T-helper 17 cell (primary cell): ENCODE results near the gene DKK2. TPM values are rescaled to one million over a fixed set of nuclear protein-coding genes. Genes with fewer than 3 reads are reported as not detected.
"Not testable (repeated sequence)": the region's sequence is repeated elsewhere in the genome, so short reads cannot be mapped to it uniquely, and the experiment has no call there.

Experiments
- ATAC-seq: fragments of 150-1000 bp; cut with Tn5 transposase; 2 replicates; pipeline ENCODE4 v1.10.0; 2021; ENCODE audit warnings: mild to moderate bottlenecking, moderate library complexity
- DNase-seq, 3 donors: peaks; one replicate each; pipeline versions ENCODE4 v3.0.0 to v3.0.0-alpha.2; 2020 to 2021
- H3K9me3 ChIP-seq: one replicate; pipeline ENCODE4 v1.7.0; 2013; ENCODE audit warnings: low read length, mild to moderate bottlenecking; ENCODE audit not compliant: control insufficient read depth, poor library complexity, severe bottlenecking
- H3K27ac Mint-ChIP-seq: one replicate; pipeline ENCODE4 v1.8.0; 2022; ENCODE audit warnings: mild to moderate bottlenecking, moderate library complexity, mixed read lengths
- H3K27me3 Mint-ChIP-seq: one replicate; pipeline ENCODE4 v1.8.0; 2022; ENCODE audit warnings: mixed read lengths
- H3K36me3 Mint-ChIP-seq: one replicate; pipeline ENCODE4 v1.8.0; 2022; ENCODE audit warnings: low read depth, mixed read lengths
- H3K4me1 Mint-ChIP-seq: one replicate; pipeline ENCODE4 v1.8.0; 2022; ENCODE audit warnings: mild to moderate bottlenecking, mixed read lengths
- H3K4me3 Mint-ChIP-seq: one replicate; pipeline ENCODE4 v1.8.0; 2022; ENCODE audit warnings: mild to moderate bottlenecking, moderate library complexity, mixed read lengths
- total RNA-seq, 4 donors: library from RNA in 2 of 4; stranded (reverse) in 2 of 4; gene quantifications; one replicate each; pipeline ENCODE4 v1.2.3 and lab custom pipeline; 2022 to 2026

The DKK2 gene
- total RNA-seq, 2 donors from 2014 or later, result not detected

GRCh38 chr4:106929248-106929647, 106.9 kb downstream of the DKK2 start:
- ATAC-seq, result no peak

GRCh38 chr4:106914223-106914622, 121.9 kb downstream of the DKK2 start:
- no peaks in the 10 kb centered on the region for H3K4me1 Mint-ChIP-seq
- H3K27ac Mint-ChIP-seq, result no peak overlapping the region
- no peaks in the 10 kb centered on the region for H3K27me3 Mint-ChIP-seq
- H3K36me3 Mint-ChIP-seq, result no peaks in the 10 kb centered on the region
- DNase-seq (no peak), ATAC-seq (no peak)
- H3K9me3 ChIP-seq, result no peaks in the 10 kb centered on the region
- H3K4me3 Mint-ChIP-seq, result no peak overlapping the region

More at GRCh38 chr4:106929248-106929647, 106.9 kb downstream of the DKK2 start:
- DNase-seq, result no peak
- Mint-ChIP-seq H3K36me3 (no peaks in the 10 kb centered on the region), H3K27ac (no peak overlapping the region), H3K27me3 (peaks cover 12% of the 10 kb centered on the region), H3K4me3 (no peak overlapping the region), H3K4me1 (no peaks in the 10 kb centered on the region)
- H3K9me3 ChIP-seq, result no peaks in the 10 kb centered on the region

- H3K36me3 Mint-ChIP-seq, result no peaks in the 10 kb centered on the region
- DNase-seq (no peak), ATAC-seq (no peak)
- no peak overlapping the region for H3K27ac Mint-ChIP-seq
- H3K4me1 Mint-ChIP-seq, result no peaks in the 10 kb centered on the region
- no peak overlapping the region for H3K4me3 Mint-ChIP-seq
- no peaks in the 10 kb centered on the region for H3K9me3 ChIP-seq
- no peaks in the 10 kb centered on the region for H3K27me3 Mint-ChIP-seq
Measured at GRCh38 chr4:106909486-106910188, 126.5 kb downstream of the DKK2 start.

- H3K9me3 ChIP-seq, H3K36me3 Mint-ChIP-seq, H3K27me3 Mint-ChIP-seq, DNase-seq, ATAC-seq, H3K4me1 Mint-ChIP-seq, H3K4me3 Mint-ChIP-seq, H3K27ac Mint-ChIP-seq: not testable (repeated sequence)
Measured at GRCh38 chr4:106908049-106908448, 128.1 kb downstream of the DKK2 start.

DNA sequence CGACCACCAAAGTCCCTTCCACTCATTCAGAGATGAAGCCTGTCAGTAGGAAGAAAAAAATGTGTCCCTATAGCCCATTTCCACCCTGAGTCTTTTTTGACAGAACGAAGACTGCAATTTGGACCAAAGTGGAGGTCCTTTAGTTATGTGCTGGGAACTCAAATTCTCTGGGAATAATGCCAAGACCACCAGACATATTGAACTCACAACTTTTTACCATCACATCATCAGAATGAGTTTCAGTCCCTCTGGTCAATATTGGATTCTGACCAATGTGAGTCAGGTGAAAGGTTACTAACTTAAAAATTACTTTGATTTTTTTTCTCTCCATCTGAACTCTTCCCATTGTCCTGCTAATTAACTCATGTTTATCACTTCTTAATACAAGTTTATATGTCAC, 128.9 kb downstream of the DKK2 start:
- ATAC-seq, result no peak
- DNase-seq, result no peak
- H3K4me1 Mint-ChIP-seq, result no peaks in the 10 kb centered on the region
- no peaks in the 10 kb centered on the region for H3K36me3 Mint-ChIP-seq
- no peaks in the 10 kb centered on the region for H3K9me3 ChIP-seq
- H3K4me3 Mint-ChIP-seq, result no peak overlapping the region
- no peaks in the 10 kb centered on the region for H3K27me3 Mint-ChIP-seq
- H3K27ac Mint-ChIP-seq, result no peak overlapping the region

- Mint-ChIP-seq H3K27ac (no peak overlapping the region), H3K36me3 (no peaks in the 10 kb centered on the region), H3K4me3 (no peak overlapping the region), H3K27me3 (no peaks in the 10 kb centered on the region), H3K4me1 (no peaks in the 10 kb centered on the region)
- no peak for DNase-seq
- no peak for ATAC-seq
- no peaks in the 10 kb centered on the region for H3K9me3 ChIP-seq
Measured at GRCh38 chr4:106906728-106907127, 129.4 kb downstream of the DKK2 start.

DNA sequence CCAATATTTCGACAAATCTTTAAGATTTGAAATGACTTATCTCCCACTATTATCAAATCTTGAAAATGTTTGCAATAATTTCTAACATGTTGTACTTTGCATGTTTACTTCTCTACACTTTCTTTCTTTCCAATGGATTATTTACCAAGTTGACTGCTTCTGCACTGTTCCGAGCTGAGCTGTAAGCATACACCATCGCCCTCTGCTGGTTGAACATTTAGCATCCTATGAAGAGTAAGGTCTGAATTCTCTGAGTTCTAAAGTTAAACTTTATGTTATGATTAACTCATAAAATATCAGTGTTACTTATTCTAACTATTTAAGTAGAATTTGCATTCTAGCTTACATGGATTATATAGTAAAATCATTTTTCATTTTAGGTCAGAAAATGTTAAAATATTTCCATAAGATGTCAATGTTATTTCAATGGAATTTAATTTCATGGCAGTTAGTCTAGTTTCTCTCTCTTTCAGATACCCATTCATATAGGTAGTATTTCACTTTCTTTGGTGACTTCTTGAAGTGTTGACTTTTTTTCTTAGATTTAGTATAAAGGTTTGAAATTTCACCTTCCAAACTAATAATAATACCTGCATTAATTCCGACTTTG, 137.4 kb downstream of the DKK2 start:
- H3K4me3 Mint-ChIP-seq, result no peak overlapping the region
- H3K27ac Mint-ChIP-seq, result no peak overlapping the region
- H3K9me3 ChIP-seq, result no peaks in the 10 kb centered on the region
- H3K36me3 Mint-ChIP-seq, result no peaks in the 10 kb centered on the region
- H3K4me1 Mint-ChIP-seq, result no peaks in the 10 kb centered on the region
- no peak for ATAC-seq
- no peak for DNase-seq
- H3K27me3 Mint-ChIP-seq, result no peaks in the 10 kb centered on the region

- no peaks in the 10 kb centered on the region for H3K4me1 Mint-ChIP-seq
- H3K27ac Mint-ChIP-seq, result no peak overlapping the region
- H3K9me3 ChIP-seq, result no peaks in the 10 kb centered on the region
- DNase-seq (no peak), ATAC-seq (no peak)
- H3K27me3 Mint-ChIP-seq, result no peaks in the 10 kb centered on the region
- no peaks in the 10 kb centered on the region for H3K36me3 Mint-ChIP-seq
- H3K4me3 Mint-ChIP-seq, result no peak overlapping the region
Measured at GRCh38 chr4:106893903-106894302, 142.2 kb downstream of the DKK2 start.

DNA sequence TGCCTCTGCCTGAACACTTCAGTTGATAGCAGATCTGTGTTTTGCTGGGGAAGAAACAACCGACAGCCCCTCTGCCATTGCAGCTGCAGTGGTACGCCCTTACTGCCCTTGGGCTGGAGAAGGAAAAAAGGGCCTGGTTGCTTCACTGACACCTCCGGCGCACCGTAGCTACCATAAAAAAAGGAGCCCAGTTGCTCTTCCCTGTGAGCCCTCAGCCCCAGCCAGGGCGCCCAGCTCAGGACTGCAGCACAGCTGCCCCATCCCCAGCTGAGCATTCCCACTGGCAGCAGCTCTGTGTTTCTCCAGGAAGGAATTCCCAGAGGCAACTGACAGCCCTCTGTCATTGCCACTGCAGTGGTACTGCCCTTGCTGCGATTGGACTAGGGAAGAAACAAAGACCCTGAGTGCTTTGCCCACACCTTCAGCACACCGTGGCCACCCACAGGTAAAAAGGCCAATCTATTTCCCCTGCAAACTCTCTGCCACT, 142.7 kb downstream of the DKK2 start:
- Mint-ChIP-seq H3K4me1 (no peaks in the 10 kb centered on the region), H3K27me3 (no peaks in the 10 kb centered on the region), H3K4me3 (no peak overlapping the region), H3K27ac (no peak overlapping the region), H3K36me3 (no peaks in the 10 kb centered on the region)
- ATAC-seq (no peak), DNase-seq (no peak)
- no peaks in the 10 kb centered on the region for H3K9me3 ChIP-seq

- Mint-ChIP-seq H3K4me1 (no peaks in the 10 kb centered on the region), H3K36me3 (no peaks in the 10 kb centered on the region), H3K27me3 (no peaks in the 10 kb centered on the region), H3K27ac (no peak overlapping the region), H3K4me3 (no peak overlapping the region)
- no peaks in the 10 kb centered on the region for H3K9me3 ChIP-seq
- no peak for ATAC-seq
- DNase-seq, result no peak
Measured at GRCh38 chr4:106892786-106893185, 143.3 kb downstream of the DKK2 start.

DNA sequence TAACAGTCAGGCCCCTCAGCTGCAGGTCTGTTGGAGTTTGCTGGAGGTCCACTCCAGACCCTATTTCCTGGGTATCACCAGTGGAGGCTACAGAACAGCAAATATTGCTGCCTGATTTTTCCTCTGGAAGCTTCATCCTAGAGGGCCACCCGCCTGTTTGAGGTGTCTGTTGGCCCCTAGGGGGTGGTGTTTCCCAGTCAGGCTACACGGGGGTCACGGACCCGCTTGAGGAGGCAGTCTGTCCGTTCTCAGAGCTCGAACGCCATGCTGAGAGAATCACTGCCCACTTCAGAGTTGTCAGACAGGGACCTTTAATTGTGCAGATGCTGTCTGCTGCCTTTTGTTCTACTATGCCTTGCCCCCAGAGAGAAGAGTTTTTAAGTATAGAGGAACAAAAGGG, 160.8 kb downstream of the DKK2 start:
- DNase-seq, result no peak
- H3K27me3 Mint-ChIP-seq, result no peaks in the 10 kb centered on the region
- no peak for ATAC-seq
- H3K4me1 Mint-ChIP-seq, result no peaks in the 10 kb centered on the region
- no peaks in the 10 kb centered on the region for H3K9me3 ChIP-seq
- H3K36me3 Mint-ChIP-seq, result no peaks in the 10 kb centered on the region
- no peak overlapping the region for H3K27ac Mint-ChIP-seq
- H3K4me3 Mint-ChIP-seq, result no peak overlapping the region
